GM18870 (cell line): ENCODE measurements around the gene ATP13A3.

Source experiments
- ATAC-seq: cut with Tn5 transposase; IDR thresholded peaks from one replicate; pipeline ENCODE4 v1.9.1; 2021; ENCODE audit warnings: moderate library complexity; ENCODE audit not compliant: unreplicated experiment

ATP13A3 gene

DNA sequence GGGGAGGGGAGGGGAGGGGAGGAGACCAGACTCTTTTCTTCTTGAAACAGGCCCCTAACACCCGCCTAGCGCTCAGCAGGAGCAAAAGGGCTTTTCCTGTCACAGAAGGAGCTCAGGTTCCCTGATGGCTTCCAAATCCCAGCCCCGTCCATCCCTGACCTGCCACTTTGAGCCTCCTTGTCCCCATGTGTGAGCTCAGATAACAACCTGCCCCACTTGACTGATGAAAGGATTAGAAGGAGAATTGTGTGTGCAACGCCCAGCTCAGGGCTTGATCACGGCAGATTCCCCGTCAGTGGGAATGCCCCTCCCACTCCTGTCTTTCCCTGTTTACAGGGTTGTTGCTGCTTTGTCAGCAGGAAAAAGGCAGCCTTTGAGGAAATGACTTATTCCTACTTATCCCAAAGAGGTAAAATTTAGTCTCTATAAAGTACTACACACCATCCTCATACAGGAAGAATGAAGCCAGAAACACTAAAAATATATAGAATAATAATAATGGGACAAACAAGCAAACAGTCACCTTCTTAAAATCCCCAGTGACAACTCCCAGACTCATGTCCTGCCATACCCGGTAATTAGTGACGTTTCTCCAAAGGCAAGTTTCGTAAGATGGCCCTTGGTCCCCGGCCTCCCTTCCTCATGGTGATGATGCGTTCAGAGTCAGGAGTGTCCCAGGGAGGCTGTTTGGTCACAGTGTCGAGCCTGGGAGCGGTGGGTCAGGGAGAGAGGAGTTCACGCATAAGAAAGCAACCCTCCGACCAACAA lies 111.1 kb downstream of the ATP13A3 start:
- ATAC-seq = no peak

DNA sequence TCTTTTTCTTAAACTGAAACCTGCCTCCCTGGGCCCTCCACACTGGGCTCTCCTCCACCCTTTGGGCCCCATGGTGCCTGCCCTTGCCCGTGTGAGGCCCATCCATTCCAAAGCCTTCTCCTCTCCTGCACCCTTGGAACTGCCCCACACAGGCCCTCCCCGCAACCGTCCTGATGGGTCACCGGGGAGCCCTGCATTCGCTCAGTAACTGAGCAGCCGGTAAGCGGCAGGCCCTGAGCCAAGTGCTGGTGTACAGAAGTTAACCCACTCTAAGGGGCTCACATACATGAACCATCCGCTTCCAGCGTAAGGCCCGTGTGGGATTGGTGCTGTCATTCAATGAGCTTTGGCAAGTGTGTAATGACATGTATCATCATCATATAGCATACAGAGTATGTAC lies 111.9 kb downstream of the ATP13A3 start:
- ATAC-seq = no peak

DNA sequence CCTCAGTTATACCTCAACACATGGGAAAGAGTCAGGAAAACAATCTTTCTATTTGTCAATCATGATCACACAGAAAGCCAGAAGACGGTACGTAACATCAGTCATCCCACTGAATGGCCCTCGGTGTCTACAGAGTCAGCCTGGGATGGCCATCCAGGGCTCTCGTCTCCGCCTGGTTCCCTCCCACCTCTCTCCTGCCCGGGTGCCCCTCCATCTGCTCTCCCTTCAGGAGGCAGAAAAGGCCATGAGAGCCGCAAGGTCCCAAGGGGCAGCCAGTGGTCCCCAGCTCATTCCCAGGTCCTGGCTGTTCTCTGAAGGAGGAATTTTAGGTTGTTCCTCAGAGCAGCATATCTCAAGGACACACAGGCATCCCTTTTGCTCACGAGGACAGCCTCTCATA lies 112.9 kb downstream of the ATP13A3 start:
- no peak for ATAC-seq

DNA sequence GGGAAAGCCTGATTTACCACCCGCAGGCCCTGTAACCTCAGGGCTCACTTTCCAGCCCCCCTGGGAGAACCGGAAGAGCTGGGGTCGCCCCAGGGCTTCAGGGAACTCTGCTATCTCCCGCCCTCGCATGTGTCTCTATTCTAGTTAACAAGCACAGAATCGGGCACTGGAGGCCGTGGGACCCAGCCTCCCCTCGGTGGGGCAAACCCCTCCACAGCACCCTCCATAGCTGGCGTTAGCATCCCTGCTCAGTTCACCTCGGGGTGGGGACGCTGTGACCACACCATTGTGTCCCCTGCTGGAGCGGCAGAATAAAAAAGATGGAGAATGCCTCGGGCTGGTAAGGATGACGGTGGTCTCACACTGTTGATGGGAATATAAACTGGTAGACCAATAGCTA lies 113.8 kb downstream of the ATP13A3 start:
- ATAC-seq = no peak

DNA sequence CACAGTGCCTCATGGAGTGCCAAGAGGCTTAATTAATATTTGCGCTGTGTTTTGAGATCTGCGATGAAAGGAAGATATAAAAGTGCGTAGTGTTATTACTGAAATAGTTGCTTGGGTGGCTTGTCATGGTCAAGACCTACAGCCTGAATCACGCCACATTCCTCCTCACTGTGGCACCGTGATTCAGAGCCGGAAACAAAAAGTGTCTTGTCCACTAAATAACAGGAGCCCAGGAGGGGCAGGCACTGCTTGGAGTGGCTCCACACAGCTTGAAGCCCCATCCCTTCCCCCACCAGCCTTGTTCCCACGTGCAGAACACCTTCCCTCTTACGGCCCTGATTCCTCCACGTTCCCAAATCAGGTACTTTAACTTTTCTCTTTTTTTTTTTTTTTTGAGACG lies 116.0 kb downstream of the ATP13A3 start:
- ATAC-seq = no peak

DNA sequence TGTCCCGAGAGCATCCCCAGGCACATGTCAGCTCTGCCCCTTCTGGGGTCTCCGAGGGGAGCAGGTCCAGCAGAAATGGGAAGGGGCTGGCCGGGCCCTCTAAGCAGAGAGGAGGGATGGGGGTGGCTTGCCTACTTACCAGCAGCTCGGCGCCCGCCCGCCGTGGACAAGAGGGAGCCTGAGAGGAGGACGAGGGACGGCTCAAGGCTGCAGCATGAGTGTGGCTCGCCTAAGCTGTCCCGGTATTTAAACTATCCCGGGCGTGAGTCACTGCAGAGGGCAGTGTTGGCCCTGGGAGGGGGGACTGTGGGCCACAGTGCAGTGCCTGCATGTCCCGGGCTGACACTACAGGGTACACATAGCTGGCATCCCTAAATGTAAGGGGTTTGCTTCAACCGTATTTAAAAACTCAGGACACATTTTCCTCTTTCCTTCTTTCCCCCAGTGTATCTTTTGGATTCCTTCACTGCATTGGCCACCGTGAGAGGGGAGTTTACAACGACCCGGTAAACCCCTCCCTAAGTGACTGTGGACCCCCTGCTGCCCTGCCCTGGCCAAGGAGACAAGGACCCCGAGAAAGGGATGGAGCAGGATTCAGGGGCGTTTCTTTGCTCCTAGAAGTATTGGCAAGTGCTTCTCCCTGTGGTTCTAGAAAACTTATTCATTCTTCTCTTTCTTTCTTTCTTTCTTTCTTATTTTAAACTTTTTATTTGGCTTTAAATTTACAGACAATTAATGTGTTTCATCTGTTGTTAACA lies 117.1 kb downstream of the ATP13A3 start, which contains the start of gene LRRC15:
LRRC15 (minus strand) TSS at position 222 of the 758 bp plus-strand sequence. CDS start 8,700 bp downstream, outside the sequence.
- no peak for ATAC-seq

DNA sequence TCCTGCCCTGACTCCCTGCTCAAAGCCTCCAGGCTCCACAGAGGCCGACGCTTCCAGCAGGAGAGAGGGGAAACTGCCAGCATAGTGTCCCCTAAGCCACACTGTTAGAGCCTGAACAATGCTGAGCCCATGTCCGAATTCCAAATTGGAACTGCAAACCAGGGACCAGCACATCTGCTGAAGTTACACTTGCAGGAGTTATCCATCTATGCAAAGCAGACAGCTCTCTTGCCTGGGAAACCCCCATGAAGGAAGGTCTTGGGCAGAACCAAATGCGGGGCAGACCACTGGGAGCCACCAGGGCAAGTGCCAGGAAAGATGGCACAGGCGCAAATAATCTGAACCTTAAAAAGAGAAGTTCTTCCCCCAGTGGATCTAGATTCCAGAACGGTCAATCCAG lies 117.9 kb downstream of the ATP13A3 start:
- ATAC-seq = no peak

DNA sequence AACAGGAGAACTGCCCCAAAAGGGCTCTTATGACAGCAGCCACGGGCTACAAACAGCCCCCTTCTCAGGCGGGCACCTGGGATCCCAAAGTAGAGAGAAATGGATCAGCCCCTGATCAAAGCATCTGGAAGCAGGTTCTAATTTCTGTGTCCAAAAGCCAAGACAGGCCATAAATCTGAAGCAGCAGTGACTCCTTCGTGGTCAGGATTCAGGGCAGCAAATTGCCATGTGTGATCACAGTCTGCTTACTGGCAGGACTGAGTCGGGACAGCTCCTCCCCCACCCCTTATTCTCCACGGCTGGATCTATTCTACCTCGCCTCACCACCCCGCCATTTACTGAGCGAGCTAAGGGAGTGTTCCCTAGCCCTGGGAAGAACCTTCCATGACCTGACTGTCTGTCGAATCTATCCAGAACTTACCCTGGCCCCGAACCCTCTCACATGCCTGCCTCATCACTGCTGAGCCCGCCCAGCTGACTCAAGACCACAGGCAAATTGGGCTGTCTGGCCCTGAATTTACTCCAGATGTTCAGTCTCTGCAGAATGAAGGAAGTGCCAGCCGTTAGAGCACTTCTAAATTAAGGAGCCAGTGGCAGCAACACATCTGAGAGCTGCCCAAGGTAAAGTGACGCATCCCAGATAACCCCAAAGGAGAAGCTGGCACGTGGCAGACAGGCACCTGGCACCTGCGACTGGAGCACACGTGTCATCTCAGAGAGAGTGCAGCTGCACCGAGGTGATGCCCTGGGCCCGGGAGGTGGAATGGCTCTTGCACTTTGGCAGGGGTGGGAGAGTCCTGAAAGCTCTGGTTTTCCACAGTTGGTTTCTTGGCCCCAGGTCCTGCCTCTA lies 118.6 kb downstream of the ATP13A3 start:
- no peak for ATAC-seq

DNA sequence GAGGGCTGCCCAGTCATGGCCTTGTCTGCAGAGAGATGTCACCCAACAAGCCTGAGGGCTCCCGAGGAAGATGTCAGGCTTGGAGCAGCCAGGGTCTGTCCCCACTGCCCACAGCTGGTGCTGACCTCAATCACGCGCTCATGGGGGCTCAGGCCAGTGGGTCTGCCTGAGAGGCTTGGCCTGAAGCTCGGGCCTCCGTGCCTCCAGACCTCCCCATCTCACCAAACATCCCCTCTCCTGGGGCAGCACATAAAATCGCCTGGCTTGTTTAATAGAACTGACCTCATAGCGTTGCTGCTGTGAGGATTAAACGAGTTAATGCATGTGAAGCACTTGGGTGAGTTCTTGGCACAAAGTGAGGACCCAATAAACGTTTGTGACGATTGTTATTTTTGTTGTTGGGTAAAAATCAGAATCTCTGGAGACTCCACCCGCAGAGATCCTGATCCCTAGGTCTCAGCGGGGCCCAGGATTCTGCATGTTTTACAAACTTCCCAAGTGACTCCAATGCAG lies 120.8 kb downstream of the ATP13A3 start:
- ATAC-seq = no peak

DNA sequence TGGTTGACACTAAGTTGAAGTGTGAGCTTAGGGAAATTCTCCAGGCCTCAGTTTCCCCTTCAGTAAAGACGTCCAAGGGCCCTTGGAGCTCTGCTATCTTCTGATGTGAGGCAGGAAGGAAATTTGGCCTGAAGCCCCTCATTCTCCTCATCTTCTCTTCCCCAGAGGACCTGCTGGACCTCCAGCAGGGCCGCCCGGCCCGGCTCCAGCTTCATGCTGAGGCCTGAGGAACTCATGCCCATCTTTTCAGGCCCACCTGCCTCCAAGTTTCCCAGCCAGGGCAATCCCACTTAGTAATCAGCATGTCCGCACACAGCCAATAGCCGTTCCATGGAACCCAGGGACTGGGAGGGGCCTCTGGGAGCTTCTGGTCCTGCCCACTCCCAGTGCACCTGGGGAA lies 121.3 kb downstream of the ATP13A3 start:
- no peak for ATAC-seq

DNA sequence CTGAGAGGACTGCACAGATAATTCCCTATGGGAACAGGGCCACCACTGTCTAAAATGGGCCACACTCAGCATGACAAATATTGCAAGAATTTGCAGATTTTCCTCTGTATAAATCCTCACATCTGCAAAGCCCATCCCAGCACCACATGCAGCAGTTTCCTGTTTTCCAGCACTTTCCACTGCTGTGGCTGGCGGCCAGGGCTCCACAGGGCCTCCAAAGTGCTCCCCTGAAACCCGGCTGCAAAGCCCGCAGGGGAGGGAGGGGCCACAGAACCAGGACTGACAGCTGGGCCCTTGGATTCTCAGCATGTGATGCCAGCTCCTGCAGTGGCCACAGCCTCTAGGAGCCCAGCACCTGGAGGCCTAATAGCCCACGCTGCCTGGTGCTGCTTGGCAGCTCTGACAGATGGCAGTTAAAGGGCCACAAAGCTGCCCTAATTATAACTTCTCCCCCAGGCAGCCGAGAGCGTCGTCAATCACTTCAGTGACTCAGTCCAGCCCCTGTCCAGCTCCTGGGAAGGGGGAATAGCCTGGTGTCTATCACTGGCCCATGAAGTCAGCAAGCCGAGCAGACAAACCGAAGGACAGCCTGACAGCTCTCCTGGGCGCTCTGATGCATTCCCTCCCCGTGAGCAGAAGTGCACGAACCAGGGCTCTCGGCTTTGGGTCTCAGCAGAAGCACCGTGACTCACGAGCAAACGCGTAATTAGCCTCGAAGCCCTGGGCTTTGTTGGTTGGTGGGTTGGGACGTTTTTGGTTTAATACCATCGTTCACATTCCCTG lies 122.0 kb downstream of the ATP13A3 start:
- ATAC-seq = no peak

DNA sequence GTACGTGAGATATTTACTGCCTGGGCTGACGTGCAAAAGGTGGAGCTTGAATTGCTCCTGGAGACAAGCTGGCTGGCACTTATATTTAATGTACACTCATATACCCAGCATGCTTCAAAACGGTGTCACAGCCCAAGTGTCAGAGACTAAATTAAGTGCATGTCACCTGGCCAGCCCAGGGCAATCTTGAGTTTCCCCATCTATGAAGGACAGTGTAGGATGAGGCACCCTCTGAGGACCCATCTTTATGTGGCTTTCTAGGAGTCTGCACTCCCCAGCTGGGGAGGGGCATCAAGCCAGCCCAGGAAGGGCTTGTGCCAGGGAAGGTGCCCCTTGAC lies 122.5 kb downstream of the ATP13A3 start:
- no peak for ATAC-seq

DNA sequence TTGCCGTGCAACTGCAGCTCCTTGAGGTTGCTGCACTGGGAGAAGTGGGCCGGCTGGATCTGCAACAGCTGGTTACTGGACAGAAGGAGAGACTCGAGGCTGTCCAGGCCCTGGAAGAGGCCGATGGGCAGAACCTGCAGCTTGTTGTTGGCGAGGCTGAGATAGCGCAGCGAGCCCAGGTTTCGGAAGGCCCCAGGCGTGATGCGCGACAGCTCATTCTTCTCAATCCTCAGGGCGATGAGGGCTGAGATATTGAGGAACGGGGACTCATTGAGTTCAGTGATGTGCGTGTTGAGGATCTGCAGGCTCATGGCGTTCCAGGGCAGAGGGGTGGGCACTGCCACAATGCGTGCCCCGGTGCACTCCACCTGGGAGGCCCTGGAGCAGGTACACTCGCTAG lies 126.2 kb downstream of the ATP13A3 start:
- ATAC-seq = no peak

DNA sequence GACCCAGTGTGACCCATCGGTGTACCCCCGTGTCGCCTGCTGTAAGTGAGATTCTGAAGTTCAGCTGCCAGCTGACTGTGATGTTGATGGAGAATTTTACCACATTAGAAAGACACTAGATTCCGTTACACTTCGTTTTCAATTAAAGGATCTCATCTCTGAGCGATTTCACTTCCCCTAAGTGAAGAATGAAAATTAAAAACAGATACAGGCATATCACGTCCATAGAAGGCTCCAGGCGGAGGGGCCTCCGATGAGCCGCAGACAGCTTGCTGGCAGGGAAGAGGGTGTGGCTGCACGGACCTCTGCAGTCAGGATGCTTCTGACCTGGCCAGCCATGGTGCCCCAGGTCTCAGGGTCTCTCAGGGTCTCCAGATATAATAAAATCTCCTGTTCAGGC lies 129.1 kb downstream of the ATP13A3 start:
- ATAC-seq = no peak

DNA sequence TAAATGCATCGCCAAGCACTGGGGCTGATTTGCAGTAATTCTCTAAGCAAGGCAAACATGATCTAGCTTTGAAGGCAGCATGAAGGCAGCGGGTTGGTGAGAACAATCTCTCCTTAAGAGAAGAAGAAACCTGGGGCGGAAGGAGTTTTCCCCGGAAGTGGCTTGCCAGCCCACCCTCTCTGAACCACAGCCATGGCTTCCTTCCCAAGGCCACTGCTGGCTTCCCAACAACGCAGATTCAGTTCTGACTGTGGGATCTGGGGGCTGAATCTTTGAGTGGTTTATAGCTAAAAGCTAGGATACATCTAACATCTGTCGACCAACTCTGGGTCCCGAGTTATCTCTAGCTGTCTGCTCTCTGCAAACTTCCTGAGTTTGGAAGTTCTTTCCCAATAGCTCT lies 131.4 kb downstream of the ATP13A3 start:
- ATAC-seq = no peak

DNA sequence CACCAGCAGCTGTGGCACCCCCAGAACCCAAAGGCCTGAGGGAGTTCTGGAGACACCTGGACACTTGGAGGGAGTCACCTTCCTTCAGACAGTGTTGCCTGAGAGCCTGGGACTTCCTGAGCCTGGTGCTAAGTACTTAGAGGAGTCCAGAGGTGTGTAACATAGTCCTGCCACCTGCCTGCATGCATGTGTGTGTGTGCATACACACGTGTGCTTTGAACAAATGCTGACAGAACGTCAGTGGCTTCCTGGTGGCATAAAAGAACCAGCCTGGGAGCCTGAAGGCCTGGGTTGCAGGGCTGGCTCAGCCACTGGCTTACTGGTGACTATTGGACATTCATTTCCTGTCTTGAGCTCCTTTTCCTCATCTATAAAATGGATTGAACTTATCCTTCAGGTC lies 132.5 kb downstream of the ATP13A3 start:
- ATAC-seq = no peak
